GM12873 (cell line): Measurements from ENCODE around the gene ZNF605.

Source experiments
- CTCF ChIP-seq: IDR thresholded peaks from 2 replicates; pipeline ENCODE4 v1.5.1; 2012; ENCODE audit warnings: low read depth, mild to moderate bottlenecking, moderate library complexity, low read length, control low read depth; ENCODE audit not compliant: insufficient read depth; ENCODE audit errors: missing control alignments

Gene ZNF605

GRCh38 chr12:132908145-132909029 lies 47.7 kb downstream of the ZNF605 start:
- TF ChIP-seq CTCF, result no peak

GRCh38 chr12:132907216-132907615 lies 48.9 kb downstream of the ZNF605 start:
- no peak for TF ChIP-seq CTCF

- TF ChIP-seq CTCF, result peak; percentile 74
Observed at GRCh38 chr12:132904718-132905328, 51.3 kb downstream of the ZNF605 start.

GRCh38 chr12:132899033-132899432 lies 57.1 kb downstream of the ZNF605 start:
- no peak for TF ChIP-seq CTCF

DNA sequence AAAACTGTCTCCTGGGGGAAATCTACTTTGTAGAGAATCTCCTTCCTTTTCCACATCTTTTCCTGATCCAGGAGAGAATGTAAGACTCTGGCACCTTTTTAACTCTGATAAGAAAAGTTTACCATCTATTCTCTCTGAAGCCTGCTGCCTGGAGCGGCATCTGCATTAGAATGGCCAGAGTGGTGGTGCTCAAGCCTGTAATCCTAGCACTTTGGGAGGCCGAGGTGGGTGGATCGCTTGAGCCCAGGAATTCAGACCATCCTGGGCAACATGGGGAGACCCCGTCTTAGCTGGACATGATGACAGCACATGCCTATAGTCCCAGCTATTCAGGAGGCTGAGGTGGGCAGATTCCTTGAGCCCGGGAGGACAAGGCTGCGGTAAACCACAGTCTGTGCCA lies 67.3 kb downstream of the ZNF605 start:
- TF ChIP-seq CTCF, result no peak

GRCh38 chr12:132887513-132888351 lies 68.4 kb downstream of the ZNF605 start, which contains the start of gene CHFR:
TSS of gene CHFR (minus strand) at chr12:132887605. CDS start at chr12:132887328, 277 bp downstream.
- TF ChIP-seq CTCF, result no peak
